ENCODE data around the gene SLC22A5. TPM values are rescaled to one million over a fixed set of nuclear protein-coding genes. Genes with fewer than 3 reads are reported as not detected.

SLC22A5 gene
- total and polyA plus RNA-seq, 10 of the 15 experiments (the other 5 are each of a cell fraction or from before 2014, with no cell fraction given), result 1.1 to 4.4 (median 2.3) TPM

GRCh38 chr5:132391870-132392269 lies 22.4 kb downstream of the SLC22A5 start:
- no peak overlapping the region for H3K4me3 ChIP-seq
- ATAC-seq (no peak), FAIRE-seq (no peak), DNase-seq (ENCODE audit: low read depth, low spot score) (no peak)
- H3K27ac ChIP-seq (ENCODE audit: control insufficient read depth, insufficient read depth), result no peak overlapping the region
- no peaks in the 10 kb centered on the region for H3K9me3 ChIP-seq (replicated peaks; ENCODE audit: control insufficient read depth, insufficient read depth, low read length)
- CTCF ChIA-PET, result interaction anchor here (1.6 to 22.4 kb wide), 2 partner anchors 18 to 109 kb away, joined by 5 to 481 read pairs; no protein-coding TSS in a partner anchor
- intact Hi-C loops (cut with micrococcal nuclease; ENCODE audit: unreplicated experiment), result no loop called here
- in situ Hi-C loops (cut with MboI), result no loop called here
- no peak for TF ChIP-seq NR2C1 (IDR thresholded peaks at IDR 0.05)
- peak; percentile 8; the same call in 1 of the 2 replicates for TF ChIP-seq JUNB (IDR thresholded peaks at IDR 0.05)
- H3K79me2 ChIP-seq (ENCODE audit: control insufficient read depth, insufficient read depth, low read length), result no peaks in the 10 kb centered on the region
- SMC1A ChIA-PET (ENCODE audit: uncharacterized antibody, unreplicated experiment), result interaction anchor here (0.8 to 16.0 kb wide), 4 partner anchors 13 to 109 kb away, joined by 3 to 340 read pairs (median 24); no protein-coding TSS in a partner anchor
- RAD21 ChIA-PET (ENCODE audit: unreplicated experiment), result interaction anchor here (1.0 to 1.8 kb wide), 3 partner anchors 19 to 428 kb away, joined by 3 to 15 read pairs (median 4); no protein-coding TSS in a partner anchor
- BruUV-seq (replicated peaks), result no TSS peak
- no peaks in the 10 kb centered on the region for H4K20me1 ChIP-seq (ENCODE audit: control insufficient read depth, insufficient read depth)
- H3K27me3 ChIP-seq (replicated peaks in 1 of 2; ENCODE audit: control insufficient read depth in 2 of 2, insufficient read depth in 2 of 2, low read length in 1 of 2), result no peaks in the 10 kb centered on the region
- no peaks in the 10 kb centered on the region for H3K36me3 ChIP-seq (ENCODE audit: control insufficient read depth in 2 of 2, insufficient read depth in 2 of 2, low read length in 1 of 2)
- peaks cover 18% of the 10 kb centered on the region for H3K4me1 ChIP-seq (ENCODE audit: control insufficient read depth, insufficient read depth, low read length)
- no peak overlapping the region for H2AFZ ChIP-seq (ENCODE audit: control insufficient read depth, low read depth, low read length)
- H3K4me2 ChIP-seq (ENCODE audit: control insufficient read depth, insufficient read depth), result no peak overlapping the region
- POLR2A ChIA-PET, result interaction anchor here (1.0 to 1.3 kb wide), 3 partner anchors 14 to 113 kb away, joined by 3 read pairs; no protein-coding TSS in a partner anchor
- H3K9ac ChIP-seq (ENCODE audit: control insufficient read depth, insufficient read depth, low read length), result no peak overlapping the region

- Histone ChIP-seq H3K9me3 (replicated peaks; ENCODE audit: control insufficient read depth, insufficient read depth, low read length) (no peaks in the 10 kb centered on the region), H3K4me3 (no peak overlapping the region), H3K4me2 (ENCODE audit: control insufficient read depth, insufficient read depth) (no peak overlapping the region), H4K20me1 (ENCODE audit: control insufficient read depth, insufficient read depth) (no peaks in the 10 kb centered on the region), H3K27ac (ENCODE audit: control insufficient read depth, insufficient read depth) (no peak overlapping the region), H3K9ac (ENCODE audit: control insufficient read depth, insufficient read depth, low read length) (no peak overlapping the region), H3K36me3 (ENCODE audit: control insufficient read depth in 2 of 2, insufficient read depth in 2 of 2, low read length in 1 of 2) (no peaks in the 10 kb centered on the region), H3K4me1 (ENCODE audit: control insufficient read depth, insufficient read depth, low read length) (peaks cover 16% of the 10 kb centered on the region), H2AFZ (ENCODE audit: control insufficient read depth, low read depth, low read length) (no peak overlapping the region), H3K79me2 (ENCODE audit: control insufficient read depth, insufficient read depth, low read length) (no peaks in the 10 kb centered on the region), H3K27me3 (replicated peaks in 1 of 2; ENCODE audit: control insufficient read depth in 2 of 2, insufficient read depth in 2 of 2, low read length in 1 of 2) (no peaks in the 10 kb centered on the region)
- no TSS peak for BruUV-seq (replicated peaks)
- no peak for ATAC-seq
- ChIA-PET CTCF (interaction anchor here (0.6 to 22.4 kb wide), 3 partner anchors 17 to 120 kb away, joined by 5 to 481 read pairs (median 5); no protein-coding TSS in a partner anchor), SMC1A (ENCODE audit: uncharacterized antibody, unreplicated experiment) (interaction anchor here (0.8 to 16.0 kb wide), 4 partner anchors 14 to 108 kb away, joined by 3 to 340 read pairs (median 24); no protein-coding TSS in a partner anchor), POLR2A (interaction anchor here (1.0 kb wide), 1 partner anchor 108 kb away, joined by 3 read pairs; no protein-coding TSS in a partner anchor), RAD21 (ENCODE audit: unreplicated experiment) (interaction anchor here (1.0 to 1.8 kb wide), 2 partner anchors 109 to 428 kb away, joined by 4 to 15 read pairs; no protein-coding TSS in a partner anchor)
- intact Hi-C loops (cut with micrococcal nuclease; ENCODE audit: unreplicated experiment), result no loop called here
- in situ Hi-C loops (cut with MboI), result no loop called here
- WGBS (ENCODE audit: insufficient coverage, insufficient replicate concordance, low lambda C conversion rate, missing lambda C conversion rate), result 82% methylated on average over 8 of the region's 8 CpGs
- no peak for FAIRE-seq
- TF ChIP-seq RUNX3 (IDR thresholded peaks at IDR 0.05; ENCODE audit: low read length) (no peak), MAX (IDR thresholded peaks at IDR 0.05; ENCODE audit: low read depth, low read length) (no peak), ZNF622 (IDR thresholded peaks at IDR 0.05) (no peak), IKZF2 (IDR thresholded peaks at IDR 0.05) (no peak), TBL1XR1 (IDR thresholded peaks at IDR 0.05; ENCODE audit: low read depth, low read length) (no peak), RCOR1 (conservative IDR thresholded peaks at IDR 0.05; ENCODE audit: low read depth, low read length) (no peak), ZNF217 (IDR thresholded peaks at IDR 0.05) (no peak), BACH1 (IDR thresholded peaks at IDR 0.05; ENCODE audit: borderline replicate concordance) (no peak)
- DNase-seq (ENCODE audit: low read depth, low spot score), result no peak
Observed at GRCh38 chr5:132392411-132392810, 22.9 kb downstream of the SLC22A5 start.

Measured in GM12878 (cell line).